Measurements from ENCODE around the gene RPL15. TPM values are rescaled to one million over a fixed set of nuclear protein-coding genes. Genes with fewer than 3 reads are reported as not detected.

RPL15 gene
- total RNA-seq, 2 donors from 2014 or later = 608 to 1,311 TPM

GRCh38 chr3:23969393-23969792 is 52.5 kb downstream of the RPL15 start:
- no peak overlapping the region for H3K27ac ChIP-seq
- H3K9me3 ChIP-seq = no peaks in the 10 kb centered on the region
- H3K27me3 ChIP-seq = no peaks in the 10 kb centered on the region
- H3K4me1 ChIP-seq = peaks cover 0 to 22% of the 10 kb centered on the region in 2 donors
- DNase-seq (ENCODE audit: low spot score) = no peak
- H3K4me3 ChIP-seq = no peak overlapping the region
- peaks cover 56% of the 10 kb centered on the region for H3K36me3 ChIP-seq
- TF ChIP-seq CTCF (IDR thresholded peaks at IDR 0.05) = no peak

Other genes with a start within 250 kb of the RPL15 start
- gene UBE2E1, start 111.2 kb upstream of the RPL15 start, total RNA-seq = 10 to 100 TPM; 30.8 to 41.4 TPM
- 10 to 100 TPM; 18.4 to 19.8 TPM for gene NKIRAS1, start 142 bp upstream of the RPL15 start, total RNA-seq
- gene NR1D2, start 28.2 kb downstream of the RPL15 start, total RNA-seq = 10 to 100 TPM; 15.8 to 27.7 TPM